Spinal cord (tissue), 10 donors: ENCODE data around the gene HHAT. TPM values are rescaled to one million over a fixed set of nuclear protein-coding genes. Genes with fewer than 3 reads are reported as not detected.
A peak's percentile ranks its signal among the peaks of the same experiment; 100 is the strongest.

Source experiments
- DNase-seq, 6 donors: peaks; one replicate each; pipeline versions ENCODE4 v3.0.0 to v3.0.0-alpha.2; 2013 to 2015; ENCODE audit warnings: low spot score in 6 of 6, low read depth in 4 of 6
- H3K27ac ChIP-seq: one replicate; pipeline ENCODE4 v1.5.1; 2013; ENCODE audit warnings: low read depth, low read length, control low read depth
- H3K27me3 ChIP-seq: one replicate; pipeline ENCODE4 v1.6.1; 2013; ENCODE audit warnings: low read length; ENCODE audit not compliant: control insufficient read depth, insufficient read depth
- H3K36me3 ChIP-seq: one replicate; pipeline ENCODE4 v1.6.1; 2013; ENCODE audit warnings: low read length; ENCODE audit not compliant: control insufficient read depth, insufficient read depth
- H3K4me1 ChIP-seq: one replicate; pipeline ENCODE4 v1.6.1; 2013; ENCODE audit warnings: low read length; ENCODE audit not compliant: control insufficient read depth, insufficient read depth
- H3K4me3 ChIP-seq: one replicate; pipeline ENCODE4 v1.5.1; 2013; ENCODE audit warnings: low read depth, low read length, control low read depth
- H3K9me3 ChIP-seq: one replicate; pipeline ENCODE4 v1.6.1; 2013; ENCODE audit warnings: low read length; ENCODE audit not compliant: control insufficient read depth, insufficient read depth
- WGBS: methylation state at CpG from one replicate; pipeline ENCODE4 v1.1.5; 2013; ENCODE audit warnings: missing lambda C conversion rate; ENCODE audit not compliant: insufficient coverage; 5-methylcytosine and 5-hydroxymethylcytosine counted together
- polyA plus RNA-seq, 2 donors: library from polyadenylated mRNA; unstranded; fragments of 120-200 nt; gene quantifications; one replicate each; pipeline ENCODE4 v1.2.1, GENCODE V29; 2013; ENCODE audit not compliant: insufficient read length in 2 of 2
- total RNA-seq, 2 donors: library from RNA; depleted of rRNA in 1 of 2; stranded (reverse); fragments of 120-200 nt in 1 of 2; fragments of >200 nt in 1 of 2; gene quantifications; one replicate each; pipeline versions ENCODE4 v1.2.3 to v1.2.4, GENCODE V29; 2013 to 2014
- donor health status: healthy.

The HHAT gene
- total and polyA plus RNA-seq, 4 donors = 4.8 to 8.0 (median 6.1) TPM

DNA sequence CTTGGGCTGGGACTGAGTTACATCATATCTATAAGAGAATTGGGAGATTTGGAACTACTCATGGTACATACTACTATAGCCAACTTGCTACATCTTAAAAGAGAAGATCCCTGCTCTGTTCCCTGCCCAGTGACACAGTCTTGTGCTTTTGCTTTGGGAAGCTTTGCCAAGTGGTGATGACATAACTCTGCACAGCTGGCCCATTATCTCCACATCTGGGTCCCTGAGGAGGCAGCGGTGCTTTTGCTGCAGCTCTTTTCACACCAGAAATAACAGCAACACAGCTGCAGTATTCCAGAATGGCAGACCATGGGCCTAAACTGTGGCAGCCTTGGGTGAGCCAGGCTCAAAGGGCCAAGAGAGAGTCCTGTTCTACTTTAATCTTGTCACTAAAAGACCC is 296.0 kb downstream of the HHAT start:
- Histone ChIP-seq H3K27me3 (no peaks in the 10 kb centered on the region), H3K27ac (peak overlapping the region; percentile 6), H3K4me3 (no peak overlapping the region), H3K36me3 (no peaks in the 10 kb centered on the region), H3K9me3 (no peaks in the 10 kb centered on the region), H3K4me1 (no peaks in the 10 kb centered on the region)
- 38% methylated on average over 1 of the region's 1 CpG for WGBS
- DNase-seq = peak in 2 of 6 donors; percentile 23 to 83

DNA sequence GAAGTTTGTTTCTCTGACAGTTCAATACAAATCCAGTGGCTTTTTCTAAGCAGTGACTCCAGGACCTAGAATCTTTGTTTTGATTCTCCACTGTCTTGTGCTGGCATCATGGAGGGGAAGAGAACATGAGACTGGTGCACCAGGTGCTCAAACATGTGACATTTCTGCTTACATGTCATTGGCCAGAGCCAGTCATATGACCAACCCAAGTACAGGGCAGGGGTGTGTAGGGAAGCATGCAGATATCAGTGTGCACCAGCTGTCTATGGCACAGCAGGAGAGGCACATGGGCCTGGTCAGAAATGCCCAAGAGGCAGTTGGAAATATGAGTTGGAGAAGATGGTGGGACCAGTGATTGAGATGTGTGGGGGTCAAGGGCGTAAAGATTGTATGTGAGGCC is 297.0 kb downstream of the HHAT start:
- H3K9me3 ChIP-seq = no peaks in the 10 kb centered on the region

DNA sequence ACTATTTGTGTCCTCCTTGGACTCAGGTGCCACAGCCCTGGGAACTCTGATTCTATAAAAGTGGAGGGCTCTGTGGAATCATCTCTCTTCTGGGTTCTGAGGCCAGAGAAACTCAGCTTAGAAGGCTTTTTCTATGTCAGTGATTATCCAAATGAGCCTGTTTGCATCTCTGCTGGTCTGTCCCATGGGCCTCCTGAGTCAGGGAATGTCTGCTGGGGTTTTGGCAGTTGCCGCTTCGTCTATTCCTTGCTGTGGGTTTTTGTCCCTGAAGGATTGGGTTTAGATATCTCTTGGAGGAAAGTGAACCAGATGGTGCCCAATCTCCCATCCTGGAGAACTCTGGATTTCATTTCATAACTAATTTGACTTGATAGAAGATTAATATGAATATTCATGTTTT is 297.6 kb downstream of the HHAT start:
- Histone ChIP-seq H3K4me3 (no peak overlapping the region), H3K36me3 (no peaks in the 10 kb centered on the region), H3K9me3 (no peaks in the 10 kb centered on the region), H3K27me3 (no peaks in the 10 kb centered on the region), H3K27ac (no peak overlapping the region), H3K4me1 (no peaks in the 10 kb centered on the region)
- 86% methylated on average over 2 of the region's 2 CpGs for WGBS
- peak in 1 of 6 donors; percentile 49 for DNase-seq

More for the DNA sequence above, 297.0 kb downstream of the HHAT start:
- no peaks in the 10 kb centered on the region for H3K27me3 ChIP-seq
- 100% methylated on average over 1 of the region's 1 CpG for WGBS
- H3K27ac ChIP-seq = no peak overlapping the region
- DNase-seq = no peak
- H3K36me3 ChIP-seq = no peaks in the 10 kb centered on the region
- no peaks in the 10 kb centered on the region for H3K4me1 ChIP-seq
- no peak overlapping the region for H3K4me3 ChIP-seq

DNA sequence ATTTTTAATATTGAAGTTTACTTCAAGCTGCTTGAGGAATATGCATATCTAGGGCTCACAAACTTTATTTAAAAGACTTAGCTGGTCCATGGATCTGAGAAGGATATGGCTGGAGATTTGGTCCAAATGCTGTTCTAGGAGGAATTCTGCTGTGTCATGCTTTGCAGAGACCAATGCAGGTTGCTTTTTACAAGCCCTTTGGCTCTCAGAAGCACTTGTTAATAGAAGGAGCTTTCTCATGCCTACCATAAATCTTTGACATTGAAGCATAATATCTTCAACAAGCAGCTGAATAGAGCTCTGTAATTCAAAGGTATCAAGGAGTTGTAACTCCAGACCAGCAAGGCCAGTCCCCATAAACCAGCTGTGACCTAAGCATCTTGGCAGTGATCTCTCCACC is 299.1 kb downstream of the HHAT start:
- H3K4me1 ChIP-seq = no peaks in the 10 kb centered on the region
- H3K9me3 ChIP-seq = no peaks in the 10 kb centered on the region
- H3K27me3 ChIP-seq = no peaks in the 10 kb centered on the region
- no peaks in the 10 kb centered on the region for H3K36me3 ChIP-seq
- no peak overlapping the region for H3K27ac ChIP-seq
- DNase-seq = peak in 1 of 6 donors; percentile 30
- no peak overlapping the region for H3K4me3 ChIP-seq

DNA sequence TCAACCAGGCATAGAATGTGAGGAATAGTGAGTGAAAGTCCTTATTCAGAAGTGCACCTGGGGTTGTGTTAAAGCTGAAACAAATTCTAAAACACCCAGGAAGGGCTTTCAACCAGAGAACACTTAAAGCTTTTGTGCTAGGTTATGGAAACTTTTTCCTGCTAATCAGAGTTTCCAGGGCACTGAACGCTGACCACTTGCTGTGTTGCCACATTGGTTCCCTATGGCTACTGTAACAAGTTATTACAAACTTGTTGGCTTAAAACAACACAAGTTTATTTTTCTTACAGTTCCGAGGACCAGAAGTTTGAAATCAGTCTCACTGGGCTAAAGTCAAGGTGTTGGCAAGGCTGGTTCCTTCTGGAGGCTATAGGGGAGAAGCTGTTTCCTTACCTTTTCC is 300.6 kb downstream of the HHAT start:
- Histone ChIP-seq H3K36me3 (no peaks in the 10 kb centered on the region), H3K4me1 (peaks cover 3% of the 10 kb centered on the region), H3K27ac (no peak overlapping the region), H3K9me3 (no peaks in the 10 kb centered on the region), H3K27me3 (no peaks in the 10 kb centered on the region), H3K4me3 (no peak overlapping the region)
- 63% methylated on average over 1 of the region's 2 CpGs for WGBS
- no peak for DNase-seq

DNA sequence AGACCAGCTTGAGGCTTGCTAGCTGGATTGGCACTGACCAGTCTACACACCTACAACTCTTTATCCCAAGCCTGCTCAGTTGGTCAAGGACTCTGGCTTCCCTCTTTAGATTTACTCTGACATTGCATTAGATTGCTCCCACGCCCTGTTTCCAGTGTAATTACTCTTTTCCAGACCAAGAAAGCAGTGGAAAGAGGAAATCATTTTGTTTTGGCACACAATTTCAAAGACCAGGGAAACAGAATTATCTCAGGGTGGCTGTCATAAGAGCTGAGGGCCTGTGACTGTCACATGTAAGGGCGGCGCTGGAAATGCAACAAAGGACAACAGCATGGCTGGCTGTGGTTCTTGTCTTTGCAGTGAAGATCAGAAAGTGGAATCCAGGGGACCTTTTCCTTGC is 302.7 kb downstream of the HHAT start:
- Histone ChIP-seq H3K4me1 (peaks cover 3% of the 10 kb centered on the region), H3K27ac (no peak overlapping the region), H3K9me3 (no peaks in the 10 kb centered on the region), H3K36me3 (no peaks in the 10 kb centered on the region), H3K4me3 (no peak overlapping the region), H3K27me3 (no peaks in the 10 kb centered on the region)
- WGBS = no CpG with 5 or more reads among the region's 3 CpGs
- no peak for DNase-seq

DNA sequence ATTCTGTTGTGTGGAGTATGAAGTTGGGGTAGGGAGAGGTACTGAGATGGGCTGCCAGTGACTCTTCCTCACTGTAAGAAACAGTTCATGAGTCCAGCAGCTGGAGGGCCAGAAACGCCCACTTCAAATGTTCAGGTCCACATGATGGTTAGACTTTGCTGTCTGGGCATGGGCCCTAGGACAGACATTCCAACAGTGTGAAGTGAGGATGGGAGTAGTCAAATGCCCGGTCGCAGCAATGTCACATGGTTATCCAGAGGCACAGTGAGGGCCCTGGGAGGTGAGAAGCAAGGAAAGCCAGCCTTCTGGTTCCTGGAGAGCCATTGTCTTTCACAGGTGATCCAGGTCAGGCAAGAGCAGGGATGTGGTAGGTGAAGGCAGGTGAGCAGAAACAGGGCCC is 304.4 kb downstream of the HHAT start:
- Histone ChIP-seq H3K27ac (no peak overlapping the region), H3K27me3 (no peaks in the 10 kb centered on the region), H3K4me3 (no peak overlapping the region), H3K9me3 (no peaks in the 10 kb centered on the region), H3K36me3 (no peaks in the 10 kb centered on the region), H3K4me1 (peaks cover 3% of the 10 kb centered on the region)
- no peak for DNase-seq
- 100% methylated on average over 2 of the region's 3 CpGs for WGBS

DNA sequence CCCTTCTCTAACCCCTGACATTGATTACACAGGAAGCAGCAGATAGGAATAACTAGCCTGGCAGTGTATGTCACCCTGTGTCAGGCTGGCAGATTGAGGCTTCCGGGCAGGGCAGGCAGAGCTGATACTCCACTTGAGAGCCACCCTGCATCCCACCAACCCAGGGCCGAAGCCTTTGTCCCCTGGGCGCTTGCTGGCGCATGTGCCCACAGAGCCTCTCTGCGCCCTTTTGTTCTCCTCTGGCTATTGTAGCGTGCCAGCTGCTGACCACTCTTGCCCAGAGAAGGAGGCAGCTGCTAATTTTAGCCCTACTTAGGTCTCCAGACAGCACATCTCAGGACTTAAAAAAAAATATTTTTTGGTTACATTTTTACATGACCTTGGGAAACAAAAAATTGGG is 304.9 kb downstream of the HHAT start:
- no peak overlapping the region for H3K4me3 ChIP-seq
- WGBS = 80% methylated on average over 6 of the region's 6 CpGs
- no peaks in the 10 kb centered on the region for H3K9me3 ChIP-seq
- no peaks in the 10 kb centered on the region for H3K36me3 ChIP-seq
- no peak overlapping the region for H3K27ac ChIP-seq
- no peak for DNase-seq
- H3K4me1 ChIP-seq = peaks cover 3% of the 10 kb centered on the region
- H3K27me3 ChIP-seq = no peaks in the 10 kb centered on the region

DNA sequence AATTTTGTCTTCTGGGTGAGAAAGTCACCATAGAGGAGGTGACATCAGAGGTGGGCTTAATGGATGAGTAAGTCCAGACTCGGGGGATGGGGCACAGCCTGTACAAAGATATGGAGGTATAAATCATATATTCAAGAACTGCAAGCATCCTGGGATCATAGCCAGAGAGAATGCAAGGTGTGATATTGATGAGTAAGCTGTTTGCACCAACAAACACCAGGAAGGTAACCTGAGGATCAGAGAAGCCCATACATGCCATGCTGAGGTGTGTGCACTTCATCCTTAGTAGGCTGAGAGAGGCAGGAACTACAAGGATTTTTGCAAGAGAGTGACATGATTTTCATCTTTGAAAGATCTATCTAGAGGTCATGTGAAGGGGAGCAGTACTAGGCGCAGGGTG is 306.4 kb downstream of the HHAT start:
- no peaks in the 10 kb centered on the region for H3K27me3 ChIP-seq
- H3K9me3 ChIP-seq = no peaks in the 10 kb centered on the region
- H3K36me3 ChIP-seq = no peaks in the 10 kb centered on the region
- H3K4me1 ChIP-seq = peaks cover 3% of the 10 kb centered on the region
- WGBS = 100% methylated on average over 2 of the region's 2 CpGs
- H3K4me3 ChIP-seq = no peak overlapping the region
- no peak for DNase-seq
- H3K27ac ChIP-seq = no peak overlapping the region

DNA sequence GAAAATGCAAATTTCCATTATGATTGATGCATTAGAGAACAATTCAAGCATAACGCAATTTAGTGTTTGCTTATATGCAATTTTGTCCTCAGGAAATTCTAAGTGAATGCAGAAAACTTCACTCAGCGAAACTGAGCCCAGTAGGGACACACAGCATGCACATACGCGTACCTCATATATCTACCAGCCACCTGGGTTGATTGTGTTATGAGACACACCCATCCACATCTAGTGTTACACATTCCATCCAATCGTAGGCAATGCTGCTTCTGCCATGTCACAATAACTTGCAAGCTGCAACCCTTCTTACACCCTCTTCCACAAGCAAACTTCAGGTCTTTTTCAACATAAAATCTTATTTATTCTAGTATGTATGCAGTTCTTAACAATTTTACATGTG is 312.9 kb downstream of the HHAT start:
- WGBS = 100% methylated on average over 2 of the region's 5 CpGs
- no peaks in the 10 kb centered on the region for H3K27me3 ChIP-seq
- H3K27ac ChIP-seq = no peak overlapping the region
- no peak overlapping the region for H3K4me3 ChIP-seq
- H3K36me3 ChIP-seq = no peaks in the 10 kb centered on the region
- H3K4me1 ChIP-seq = no peaks in the 10 kb centered on the region
- H3K9me3 ChIP-seq = no peaks in the 10 kb centered on the region
- DNase-seq = peak in 1 of 6 donors; percentile 46
